GM19397 (cell line): ENCODE measurements around the gene NTRK2.

ENCODE experiments used
- ATAC-seq: cut with Tn5 transposase; IDR thresholded peaks from one replicate; pipeline ENCODE4 v1.9.1; 2021; ENCODE audit warnings: mild to moderate bottlenecking, moderate library complexity; ENCODE audit not compliant: unreplicated experiment

Gene NTRK2

DNA sequence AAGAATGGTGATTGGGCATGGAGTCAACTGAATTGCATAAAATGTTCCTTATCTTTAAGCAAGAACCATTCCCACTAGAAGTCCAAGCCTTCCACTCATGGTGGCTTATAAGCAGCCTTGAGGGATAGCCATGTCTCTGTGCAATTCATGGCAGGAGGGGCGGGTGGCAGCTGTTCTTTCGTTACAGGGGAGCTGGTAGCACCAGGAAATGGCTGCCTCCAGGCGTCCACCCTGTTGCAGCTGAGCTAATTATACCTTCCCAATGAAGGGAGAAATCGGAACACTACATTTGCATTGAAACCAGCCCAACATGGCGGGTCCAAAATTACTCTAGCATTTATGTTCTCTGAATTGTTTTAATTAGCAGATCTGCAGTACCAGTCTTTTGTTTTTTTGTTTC is 289.8 kb downstream of the NTRK2 start:
- ATAC-seq: no peak

DNA sequence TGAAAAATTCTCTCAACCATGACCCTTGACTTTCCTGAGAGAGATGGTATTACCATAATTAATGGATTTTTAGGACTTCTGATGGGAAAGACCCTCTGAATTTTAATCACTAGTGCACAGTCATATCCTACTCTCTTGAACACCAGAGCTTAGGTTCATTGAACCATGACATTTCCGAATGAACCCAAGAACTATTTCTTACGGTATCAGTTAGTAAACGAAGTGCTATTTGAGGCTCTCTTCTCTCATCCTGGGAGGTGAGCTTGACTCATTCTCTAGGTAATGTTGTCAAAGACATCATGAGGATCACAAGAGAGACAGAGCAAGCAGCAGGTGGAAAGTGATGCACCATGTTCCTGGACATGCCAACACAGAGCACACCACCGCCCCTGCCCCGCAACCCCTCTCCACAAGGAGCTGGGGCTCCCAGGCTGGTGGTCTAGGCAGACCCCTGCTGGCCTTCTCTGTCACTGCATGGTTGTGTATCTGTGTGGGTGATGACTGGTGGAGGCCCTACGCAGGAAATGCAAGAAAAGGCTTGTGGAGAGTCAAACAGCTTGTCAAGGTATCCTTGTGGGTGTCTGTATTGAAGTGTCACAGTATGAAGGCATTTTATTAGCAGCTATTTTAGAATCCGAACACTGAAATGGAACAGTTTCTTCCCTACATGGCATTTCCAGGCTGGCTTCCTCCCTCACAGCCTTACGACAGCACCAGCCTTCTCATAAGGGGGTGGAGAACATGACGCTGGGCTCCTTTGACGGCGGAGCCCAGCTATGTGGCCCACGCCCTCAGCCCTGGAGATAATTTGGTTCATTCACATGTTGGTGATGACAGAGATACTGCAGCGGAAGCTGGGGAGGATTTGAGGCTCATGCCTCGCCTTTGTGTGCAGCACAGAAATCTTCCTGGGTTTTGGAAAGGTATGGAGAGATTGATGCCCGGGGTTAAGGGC is 297.6 kb downstream of the NTRK2 start:
- no peak for ATAC-seq

DNA sequence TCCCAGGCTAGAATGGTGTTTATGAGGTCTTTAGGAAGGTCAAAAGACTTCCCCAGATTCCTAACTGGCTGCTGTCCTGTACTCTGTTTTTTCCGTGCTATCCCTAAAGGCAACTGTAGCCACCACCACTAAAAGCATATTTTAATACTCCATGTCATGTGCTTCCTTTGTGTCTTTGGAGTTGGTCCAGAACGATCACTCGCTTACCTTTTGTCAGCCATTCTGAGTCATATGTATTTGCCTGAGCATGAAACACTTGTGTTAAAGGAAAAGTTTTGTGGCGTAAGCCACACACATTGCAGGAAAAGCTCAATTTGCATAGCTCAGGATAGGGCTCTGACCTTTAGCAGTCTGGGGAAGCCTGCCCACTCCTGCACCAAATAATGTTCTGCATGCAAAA is 299.6 kb downstream of the NTRK2 start:
- no peak for ATAC-seq

DNA sequence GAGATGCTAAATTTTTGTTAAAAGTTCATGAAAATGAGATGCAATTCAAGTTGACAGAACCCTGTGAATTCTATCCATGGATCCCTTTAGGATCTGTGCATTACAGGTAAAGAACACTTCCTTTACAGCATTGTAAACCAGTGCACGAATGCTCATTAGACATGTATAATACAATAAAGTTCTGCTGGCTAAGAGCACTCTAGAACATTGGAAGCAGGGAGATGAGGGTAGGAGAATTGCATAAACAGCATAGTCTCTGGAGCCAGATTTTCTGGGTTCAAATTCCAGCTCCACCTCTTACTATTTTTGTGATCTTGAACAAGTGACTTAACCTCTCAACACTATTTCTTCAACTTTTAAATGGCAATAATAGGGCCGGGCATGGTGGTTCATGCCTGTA is 300.2 kb downstream of the NTRK2 start:
- ATAC-seq: no peak

DNA sequence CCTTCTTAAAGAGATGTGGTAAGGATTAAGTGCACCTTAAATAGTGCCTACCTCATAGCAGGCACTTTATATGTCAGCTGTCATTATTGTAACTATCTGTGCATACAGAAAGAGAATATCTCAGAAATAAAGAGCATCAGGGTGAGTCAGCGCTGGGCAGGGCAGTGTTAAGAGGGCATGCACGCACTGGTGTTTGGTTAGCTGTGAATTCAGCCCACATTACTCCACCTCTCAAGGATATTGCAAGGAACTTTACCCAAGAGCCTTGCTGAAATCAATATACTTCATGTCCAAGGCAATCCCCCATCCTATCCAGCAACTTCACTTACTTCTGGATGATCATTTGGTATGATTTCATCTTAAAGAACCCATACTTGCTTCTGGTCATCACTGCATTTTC is 300.9 kb downstream of the NTRK2 start:
- no peak for ATAC-seq

DNA sequence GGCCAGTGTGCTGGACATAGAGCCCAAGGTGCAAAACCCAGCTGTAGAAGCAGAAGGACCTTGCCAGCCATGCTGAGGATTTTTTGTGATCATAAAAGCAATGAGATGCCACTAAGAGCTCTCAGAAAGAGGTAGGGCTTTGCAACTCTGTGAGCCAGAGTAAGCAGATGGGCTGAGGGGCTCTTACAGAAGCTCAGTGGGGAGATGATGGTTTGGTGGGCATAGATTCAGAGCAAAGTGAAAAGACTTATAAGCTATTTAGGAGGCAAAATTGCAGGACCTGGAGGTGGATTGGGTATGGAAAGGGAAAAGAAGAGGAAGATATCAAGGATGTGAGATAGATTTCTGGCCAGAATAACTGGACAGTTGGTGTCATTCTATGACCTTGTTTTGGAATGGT is 302.0 kb downstream of the NTRK2 start:
- ATAC-seq: no peak

DNA sequence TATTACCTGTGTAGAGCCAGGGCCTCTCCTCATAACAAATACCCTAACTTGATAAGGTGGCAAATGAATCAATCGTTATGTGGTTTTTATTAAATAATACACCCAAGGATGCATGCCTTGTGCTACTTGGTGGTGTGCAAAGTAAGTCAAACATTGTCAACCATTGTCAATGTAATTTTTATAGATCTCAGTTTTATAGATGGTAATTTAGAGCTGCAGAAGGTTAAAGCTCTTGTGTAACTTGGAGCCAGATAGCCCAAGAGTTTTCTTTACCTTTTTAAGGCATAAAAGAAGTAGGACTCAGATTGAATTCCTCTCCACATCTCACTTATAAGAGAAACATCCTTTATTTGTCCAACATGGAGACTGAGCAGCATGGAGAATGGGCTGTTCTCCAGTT is 304.7 kb downstream of the NTRK2 start:
- no peak for ATAC-seq

DNA sequence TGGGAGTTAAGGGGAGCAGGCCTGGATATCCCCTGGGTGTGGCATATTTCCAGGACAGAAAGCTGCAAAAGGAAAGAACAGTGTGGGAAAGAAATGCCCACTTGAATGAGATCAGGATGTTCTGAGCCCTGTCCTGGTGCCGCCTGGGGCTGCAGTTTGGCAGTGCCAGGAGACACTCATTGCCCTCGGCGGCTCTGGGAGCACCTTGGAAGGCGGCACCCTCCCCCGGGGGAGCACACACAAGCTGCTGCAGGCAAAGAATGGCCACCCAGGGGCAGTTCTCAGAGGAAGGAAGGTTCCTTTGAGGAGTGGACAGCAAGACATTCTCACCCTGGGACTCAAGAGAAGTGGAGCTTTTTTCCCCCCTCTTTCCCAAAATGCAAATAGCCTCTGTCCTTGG is 305.3 kb downstream of the NTRK2 start:
- ATAC-seq: no peak

DNA sequence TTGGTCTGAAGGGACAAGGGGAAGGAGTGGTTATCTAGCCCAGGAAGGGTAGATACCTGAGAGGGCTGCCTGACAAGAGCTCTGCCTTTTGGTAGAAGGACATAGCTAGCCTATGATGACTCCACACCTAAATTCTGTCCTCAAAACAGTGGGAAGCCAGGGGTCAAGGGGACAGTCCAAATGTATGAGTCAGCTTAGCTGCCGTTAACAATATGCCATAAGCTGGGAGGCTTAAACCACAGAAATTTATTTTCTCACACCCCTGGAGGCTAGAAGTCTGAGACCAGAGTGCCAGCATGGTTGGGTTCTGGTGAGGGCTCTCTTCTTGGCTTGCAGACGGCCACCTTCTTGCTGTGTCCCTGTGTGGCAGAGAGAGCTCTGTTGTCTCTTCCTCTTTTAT is 306.4 kb downstream of the NTRK2 start:
- no peak for ATAC-seq

DNA sequence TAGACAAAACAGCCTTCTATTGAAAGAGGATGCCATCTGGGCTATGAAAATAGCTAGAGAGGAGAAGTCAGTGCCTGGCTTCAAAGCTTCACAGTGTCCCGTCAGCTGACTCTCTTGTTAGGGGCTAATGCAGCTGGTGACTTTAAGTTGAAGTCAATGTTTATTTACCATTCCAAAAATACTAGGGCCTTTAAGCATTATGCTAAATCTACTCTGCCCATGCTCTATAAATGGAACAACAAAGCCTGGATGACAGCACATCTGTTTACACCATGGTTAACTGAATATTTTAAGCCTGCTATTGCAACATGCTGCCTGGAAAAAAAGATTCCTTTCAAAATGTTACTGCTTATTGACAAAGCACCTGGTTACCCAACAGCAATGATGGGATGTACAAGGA is 309.1 kb downstream of the NTRK2 start:
- ATAC-seq: no peak

DNA sequence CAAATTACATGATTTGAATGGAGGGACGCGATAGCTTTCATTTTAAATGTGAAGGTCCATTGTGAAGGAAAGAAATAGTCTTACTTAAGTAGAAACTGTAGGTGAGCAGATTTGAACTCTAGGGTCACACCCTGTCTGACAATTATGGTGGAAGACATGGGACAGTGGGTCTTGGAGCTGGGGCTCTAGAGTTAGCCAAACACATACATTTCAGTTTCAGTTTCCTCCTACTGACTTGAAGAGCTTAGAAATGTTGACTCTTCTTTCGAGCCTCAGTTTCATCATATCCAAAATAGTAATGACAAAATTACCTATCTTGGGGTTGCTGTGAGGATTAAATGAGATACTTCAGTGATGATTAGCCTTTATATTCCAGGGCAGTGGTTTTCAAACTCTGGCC is 314.2 kb downstream of the NTRK2 start:
- no peak for ATAC-seq

DNA sequence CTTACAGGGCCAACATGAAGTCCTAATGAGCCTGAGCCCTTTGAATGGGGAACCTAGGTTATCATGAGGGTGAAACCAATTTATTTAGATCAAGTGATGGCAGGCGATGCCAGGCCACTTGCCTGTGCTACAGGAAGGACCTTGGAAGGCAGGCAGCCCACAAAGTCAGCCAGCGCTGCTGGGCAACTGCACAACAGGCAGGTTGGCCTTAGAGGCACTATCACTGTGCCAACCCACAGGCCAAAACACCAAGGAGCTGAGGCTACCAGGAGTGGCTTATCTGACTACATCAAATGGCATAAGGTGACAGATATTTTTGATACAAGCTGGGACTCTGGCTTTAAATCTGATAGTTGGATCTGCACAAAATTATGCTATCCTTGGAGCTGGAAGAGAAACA is 319.1 kb downstream of the NTRK2 start:
- no peak for ATAC-seq

DNA sequence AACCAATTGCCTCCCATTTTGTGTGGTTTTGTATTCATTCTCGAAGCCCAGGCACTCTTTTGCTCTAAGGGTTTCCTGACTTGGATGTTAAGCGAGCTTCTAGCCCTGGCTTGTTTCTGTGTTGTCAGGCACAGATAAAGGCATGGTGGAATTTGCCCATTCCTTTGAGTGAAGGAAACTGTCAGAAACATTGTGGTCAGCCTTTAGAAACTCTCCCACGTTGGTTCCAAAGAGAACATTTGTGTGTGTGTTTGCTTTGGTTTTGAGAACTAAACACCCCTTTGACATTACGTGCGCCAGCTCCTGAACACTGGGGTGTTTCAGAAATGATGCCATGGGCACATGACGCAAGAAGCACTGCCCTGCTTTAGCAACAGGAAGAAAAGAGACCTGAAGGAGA is 320.9 kb downstream of the NTRK2 start:
- ATAC-seq: no peak

DNA sequence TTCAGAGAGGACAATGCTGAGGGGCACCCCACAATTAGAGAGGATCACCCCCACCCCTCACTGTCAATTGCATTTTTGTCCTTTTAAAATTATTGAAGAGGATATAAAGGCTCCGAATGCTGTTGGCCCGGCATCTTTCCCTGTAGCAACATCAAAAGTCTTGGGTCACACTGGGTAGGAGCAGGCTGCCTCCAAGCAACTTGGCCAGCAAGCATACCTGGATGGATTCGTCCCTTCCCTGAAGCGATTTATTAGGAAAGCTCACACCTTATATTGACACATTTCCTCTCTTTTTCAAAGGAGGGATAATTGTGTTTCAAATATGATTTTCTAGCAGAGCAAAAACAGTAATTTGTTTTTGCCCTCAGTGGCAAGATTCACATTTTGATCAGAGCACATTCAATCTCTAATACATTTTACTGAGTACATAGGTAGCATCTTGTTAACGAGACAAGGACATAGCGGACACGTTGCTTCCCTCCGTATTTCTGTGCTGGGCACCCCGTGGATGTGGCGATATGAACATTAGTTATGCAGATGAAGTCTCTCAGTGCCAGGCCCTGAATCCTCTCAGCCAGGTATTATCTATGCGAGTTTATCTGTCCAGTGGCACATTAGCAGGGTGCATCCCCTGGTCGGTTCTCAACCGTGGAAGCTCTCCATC is 321.5 kb downstream of the NTRK2 start:
- ATAC-seq: no peak

DNA sequence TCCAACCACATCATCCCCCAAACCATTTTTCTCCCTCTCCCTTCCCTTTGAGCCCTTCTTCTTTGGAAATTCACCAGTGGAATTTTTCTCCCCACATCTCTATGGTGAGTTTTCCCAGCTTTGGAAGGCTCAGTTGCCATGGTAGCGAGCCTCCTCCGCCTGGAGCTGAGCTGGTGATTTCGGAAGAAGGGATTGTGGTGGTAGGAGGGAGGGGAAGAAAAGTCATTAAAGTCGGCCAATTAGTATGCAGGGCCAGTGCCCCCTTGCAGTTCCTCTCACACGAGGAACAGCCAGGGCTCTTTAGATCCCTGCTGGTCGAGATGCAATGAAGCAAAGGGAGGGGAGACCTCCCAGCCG is 322.0 kb downstream of the NTRK2 start:
- ATAC-seq: no peak

DNA sequence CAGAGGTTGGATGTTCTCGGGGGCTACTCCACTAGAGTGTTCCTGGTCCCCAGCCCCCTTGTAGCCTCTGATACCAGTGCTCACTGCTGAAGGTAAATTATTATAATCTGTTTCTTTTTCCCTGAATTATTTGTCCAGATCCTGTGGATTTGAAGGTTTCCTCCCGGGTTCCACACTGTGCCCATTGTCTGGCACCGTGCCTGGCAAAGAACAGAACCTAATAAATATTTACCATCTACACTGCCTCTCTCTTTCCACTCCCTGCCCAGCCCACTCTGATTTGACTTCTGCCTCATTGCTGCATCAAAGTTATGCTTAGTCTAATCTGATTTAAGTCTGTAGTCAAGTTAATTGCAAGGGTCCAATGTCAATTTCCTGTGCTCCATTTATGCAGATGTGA is 322.9 kb downstream of the NTRK2 start:
- no peak for ATAC-seq

DNA sequence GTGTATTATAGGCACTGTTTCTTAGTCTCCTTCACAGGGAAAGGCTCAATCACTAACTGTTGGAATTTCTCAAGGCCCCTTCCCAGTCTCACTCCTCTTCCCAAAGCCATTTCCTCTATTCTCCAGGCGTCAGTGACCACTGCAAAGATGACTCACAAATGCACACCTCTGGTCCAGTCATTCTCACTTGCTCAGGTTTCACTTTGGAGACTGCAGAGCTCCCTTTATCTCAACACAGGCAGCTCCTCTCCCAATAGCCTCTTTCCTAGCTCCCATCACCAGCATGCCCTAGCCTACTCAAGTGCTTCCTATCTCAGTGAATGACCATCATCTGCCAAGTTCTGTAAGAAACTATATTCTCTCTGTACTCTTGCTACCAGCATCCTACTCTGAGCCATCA is 323.6 kb downstream of the NTRK2 start:
- no peak for ATAC-seq

DNA sequence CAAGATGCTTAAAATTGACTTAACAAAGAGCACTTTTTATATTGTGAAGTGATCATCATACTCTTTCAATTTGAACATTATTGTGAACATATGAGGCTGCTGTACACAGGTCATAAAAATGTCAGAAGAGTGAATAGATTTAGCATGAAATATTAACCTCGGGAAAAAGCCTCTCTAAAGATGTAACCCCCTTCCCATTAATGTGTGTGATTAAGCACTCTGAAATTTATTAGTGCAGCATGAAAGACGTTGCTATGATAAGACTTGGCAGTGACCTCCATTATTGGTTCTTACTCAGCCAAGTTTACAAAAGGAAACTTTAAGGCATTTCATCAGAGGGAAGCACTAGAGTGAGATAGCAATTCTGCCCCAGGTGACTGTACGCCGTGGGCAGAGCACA is 326.5 kb downstream of the NTRK2 start:
- ATAC-seq: no peak

DNA sequence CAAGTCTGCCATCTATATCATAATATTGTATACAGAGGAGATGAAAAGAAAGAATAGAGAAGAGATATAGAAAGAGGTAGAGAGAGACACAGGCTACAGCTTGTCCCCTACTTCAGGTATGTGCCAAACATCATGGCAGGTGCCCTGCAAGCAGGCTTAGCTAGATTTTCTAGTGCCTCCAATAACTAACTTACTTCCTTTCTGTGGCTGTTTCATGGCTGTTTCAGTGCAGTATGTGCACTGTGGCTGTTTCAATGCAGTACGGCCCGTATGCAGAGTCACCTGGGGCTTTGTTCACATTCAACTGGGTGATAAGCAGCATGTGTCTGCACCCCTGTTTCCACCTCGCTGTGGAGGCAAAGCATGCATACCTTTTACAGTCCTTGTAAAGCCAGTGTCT is 327.2 kb downstream of the NTRK2 start:
- ATAC-seq: no peak

DNA sequence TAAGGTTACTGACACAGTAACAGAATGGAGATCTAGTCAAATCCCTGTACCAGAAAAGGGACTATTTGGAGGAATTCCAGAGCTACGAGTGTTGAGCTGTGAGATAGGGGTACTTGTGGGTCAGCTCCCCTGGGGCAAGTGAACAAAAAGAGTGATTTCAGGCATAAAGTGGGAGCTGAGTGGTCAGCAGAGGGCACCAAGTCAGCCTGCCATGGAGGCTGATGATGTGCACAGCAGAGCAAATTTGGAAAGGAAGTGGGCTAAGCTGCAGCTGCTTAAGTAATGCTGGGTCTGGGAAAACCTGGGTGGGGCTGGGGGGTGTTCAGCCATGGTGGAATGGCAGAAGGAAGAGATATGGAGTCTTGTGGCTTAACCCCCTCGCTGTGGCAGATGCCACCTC is 327.9 kb downstream of the NTRK2 start:
- no peak for ATAC-seq

DNA sequence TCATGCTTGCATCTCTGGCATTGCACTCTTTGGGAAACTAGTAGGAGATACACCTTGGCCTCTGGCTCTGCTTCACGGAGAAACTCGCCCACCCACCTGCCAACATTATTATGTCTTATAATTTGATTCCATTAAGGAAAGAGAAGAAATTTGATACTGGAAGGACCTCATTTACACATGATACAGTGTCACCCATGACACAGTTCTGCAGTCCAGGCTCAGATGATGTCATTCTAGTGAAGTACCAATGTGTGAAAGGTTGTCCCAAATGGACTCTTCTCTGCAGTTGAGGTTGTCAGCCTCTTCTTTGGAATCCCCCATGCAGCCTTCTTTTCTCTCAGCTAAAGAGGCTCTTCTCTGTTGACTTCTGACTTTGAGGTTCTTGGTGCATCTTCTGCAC is 329.1 kb downstream of the NTRK2 start:
- ATAC-seq: no peak

DNA sequence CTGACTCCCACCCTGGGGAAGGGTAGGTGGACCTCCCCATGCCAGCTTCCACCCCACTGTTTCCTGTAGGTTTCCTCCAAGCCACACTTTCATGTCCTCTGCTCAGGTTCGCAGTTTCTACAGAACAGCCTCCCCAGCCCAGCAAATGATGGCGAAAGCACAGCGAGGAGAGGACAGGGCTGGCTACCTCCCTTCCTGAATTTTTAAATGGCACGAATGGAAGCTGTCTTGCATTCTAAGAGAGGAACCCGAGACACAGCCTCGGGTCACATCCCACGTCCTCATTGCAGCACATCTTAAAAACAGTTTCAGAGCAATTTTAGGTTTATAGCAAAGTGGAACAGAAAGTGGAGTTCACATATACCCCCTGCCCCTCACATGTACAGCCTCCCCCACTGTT is 330.3 kb downstream of the NTRK2 start:
- no peak for ATAC-seq

DNA sequence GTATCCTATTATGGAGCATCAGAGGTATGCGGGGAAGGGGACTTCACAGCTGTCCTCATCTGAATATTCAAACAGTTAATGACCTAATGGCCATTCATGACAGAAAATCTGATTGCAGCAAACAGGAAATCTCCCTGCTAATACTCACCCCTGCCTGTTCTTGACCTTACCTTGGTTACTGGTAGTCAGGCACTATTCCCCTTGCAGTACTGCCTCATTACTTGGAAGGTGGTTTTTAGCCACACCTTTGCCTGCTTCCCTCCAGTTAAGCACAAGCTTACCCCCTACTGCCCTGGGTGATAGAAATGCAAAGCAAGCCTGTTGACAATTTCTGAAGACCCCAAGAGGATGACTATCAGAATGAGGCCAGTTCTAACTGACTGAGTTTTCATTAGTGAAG is 332.4 kb downstream of the NTRK2 start:
- no peak for ATAC-seq
